GM12872 (cell line): ENCODE data around the gene CYP2C18.
A peak's percentile ranks its signal among the peaks of the same experiment; 100 is the strongest.

Experiments used
- CTCF ChIP-seq: IDR thresholded peaks from 3 replicates; pipeline ENCODE4 v1.5.1; 2011; ENCODE audit warnings: low read depth, mild to moderate bottlenecking, low read length, moderate library complexity; ENCODE audit not compliant: insufficient read depth

Gene CYP2C18

GRCh38 chr10:94673614-94674321, 9.8 kb upstream of the CYP2C18 start:
- no peak for TF ChIP-seq CTCF

- no peak for TF ChIP-seq CTCF
These were observed 7.0 kb upstream of the CYP2C18 start for GRCh38 chr10:94676496-94676895.

GRCh38 chr10:94677691-94678090, 5.8 kb upstream of the CYP2C18 start:
- peak; percentile 56 for TF ChIP-seq CTCF

- TF ChIP-seq CTCF, result no peak
These were observed 5.1 kb upstream of the CYP2C18 start for GRCh38 chr10:94678475-94678874.

- TF ChIP-seq CTCF, result no peak
These were observed 3.0 kb upstream of the CYP2C18 start for GRCh38 chr10:94680544-94680943.

GRCh38 chr10:94687625-94688248, 4.2 kb downstream of the CYP2C18 start:
- TF ChIP-seq CTCF, result no peak

GRCh38 chr10:94706089-94706488, 22.6 kb downstream of the CYP2C18 start:
- no peak for TF ChIP-seq CTCF
